Smooth muscle cell (in vitro differentiated cells): ENCODE data around the gene ARHGAP33. TPM values are rescaled to one million over a fixed set of nuclear protein-coding genes. Genes with fewer than 3 reads are reported as not detected.

Experiments
- DNase-seq: peaks from one replicate; lab custom pipeline; 2025; ENCODE audit not compliant: unreplicated experiment; lab: John Stamatoyannopoulos, UW
- H2AFZ ChIP-seq: fragments of 200-600 bp; sonication (generic); 2 replicates; pipeline ENCODE4 v1.6.0; 2016; ENCODE audit warnings: antibody characterized with exemption, low read depth, mild to moderate bottlenecking
- H3F3A ChIP-seq: fragments of 200-600 bp; sonication (generic); 2 replicates; pipeline ENCODE4 v1.6.0; 2017; ENCODE audit warnings: antibody characterized with exemption, low read depth
- H3K27ac ChIP-seq: fragments of 200-600 bp; sonication (generic); 2 replicates; pipeline ENCODE4 v1.5.1; 2016; ENCODE audit warnings: low read depth, mild to moderate bottlenecking
- H3K27me3 ChIP-seq: fragments of 200-600 bp; sonication (generic); 2 replicates; pipeline ENCODE4 v1.6.1; 2016; ENCODE audit warnings: low read depth, mild to moderate bottlenecking
- H3K36me3 ChIP-seq: fragments of 200-600 bp; sonication (generic); 2 replicates; pipeline ENCODE4 v1.5.1; 2016; ENCODE audit warnings: low read depth
- H3K4me1 ChIP-seq: fragments of 200-600 bp; sonication (generic); 2 replicates; pipeline ENCODE4 v1.5.1; 2016; ENCODE audit warnings: low read depth
- H3K4me2 ChIP-seq: fragments of 200-600 bp; sonication (generic); 2 replicates; pipeline ENCODE4 v1.6.0; 2016; ENCODE audit warnings: mild to moderate bottlenecking
- H3K4me3 ChIP-seq: fragments of 200-600 bp; sonication (generic); 2 replicates; pipeline ENCODE4 v1.5.1; 2016; ENCODE audit warnings: mild to moderate bottlenecking
- H3K79me2 ChIP-seq: fragments of 200-600 bp; sonication (generic); 2 replicates; pipeline ENCODE4 v1.6.0; 2016; ENCODE audit warnings: low read depth, mild to moderate bottlenecking
- H3K9ac ChIP-seq: fragments of 200-600 bp; sonication (generic); 2 replicates; pipeline ENCODE4 v1.6.0; 2016; ENCODE audit warnings: low read depth
- H3K9me3 ChIP-seq: fragments of 200-600 bp; sonication (generic); replicated peaks from 2 replicates; pipeline ENCODE4 v1.5.1; 2016; ENCODE audit warnings: low read depth
- H4K20me1 ChIP-seq: fragments of 200-600 bp; sonication (generic); 2 replicates; pipeline ENCODE4 v1.6.0; 2016; ENCODE audit warnings: low read depth
- CTCF ChIP-seq: fragments of 200-600 bp; sonication (generic); IDR thresholded peaks from 2 replicates; pipeline ENCODE4 v1.5.1; 2017; ENCODE audit warnings: borderline replicate concordance, mild to moderate bottlenecking, antibody characterized with exemption; ENCODE audit not compliant: insufficient read depth, poor library complexity, severe bottlenecking
- WGBS: methylation state at CpG from one replicate; pipeline ENCODE4 v1.1.7; 2016; ENCODE audit warnings: low lambda C conversion rate; 5-methylcytosine and 5-hydroxymethylcytosine counted together
- polyA plus RNA-seq: library from polyadenylated mRNA; unstranded; fragments of >200 nt; fragmentation: Nextera tagmentation; extraction: Ambion mirVana; gene quantifications from 2 replicates; pipeline ENCODE4 v1.2.1, GENCODE V29; 2016
- total RNA-seq: library from RNA; depleted of rRNA; stranded (reverse); fragments of >200 nt; gene quantifications from 2 replicates; pipeline ENCODE4 v1.2.3, GENCODE V29; 2014

The ARHGAP33 gene
- total and polyA plus RNA-seq, 2 experiments from 2014 or later: 5.3 to 5.7 TPM

GRCh38 chr19:35785339-35785627 is 9.9 kb downstream of the ARHGAP33 start:
- Histone ChIP-seq H3K4me2 (no peak overlapping the region), H2AFZ (no peak overlapping the region), H3F3A (no peaks in the 10 kb centered on the region), H3K9ac (no peak overlapping the region), H3K27ac (no peak overlapping the region), H4K20me1 (no peaks in the 10 kb centered on the region), H3K36me3 (no peaks in the 10 kb centered on the region), H3K9me3 (no peaks in the 10 kb centered on the region), H3K27me3 (no peaks in the 10 kb centered on the region), H3K4me3 (no peak overlapping the region), H3K4me1 (no peaks in the 10 kb centered on the region), H3K79me2 (no peaks in the 10 kb centered on the region)
- 78% methylated on average over 10 of the region's 10 CpGs for WGBS
- DNase-seq: no peak
- no peak for TF ChIP-seq CTCF

DNA sequence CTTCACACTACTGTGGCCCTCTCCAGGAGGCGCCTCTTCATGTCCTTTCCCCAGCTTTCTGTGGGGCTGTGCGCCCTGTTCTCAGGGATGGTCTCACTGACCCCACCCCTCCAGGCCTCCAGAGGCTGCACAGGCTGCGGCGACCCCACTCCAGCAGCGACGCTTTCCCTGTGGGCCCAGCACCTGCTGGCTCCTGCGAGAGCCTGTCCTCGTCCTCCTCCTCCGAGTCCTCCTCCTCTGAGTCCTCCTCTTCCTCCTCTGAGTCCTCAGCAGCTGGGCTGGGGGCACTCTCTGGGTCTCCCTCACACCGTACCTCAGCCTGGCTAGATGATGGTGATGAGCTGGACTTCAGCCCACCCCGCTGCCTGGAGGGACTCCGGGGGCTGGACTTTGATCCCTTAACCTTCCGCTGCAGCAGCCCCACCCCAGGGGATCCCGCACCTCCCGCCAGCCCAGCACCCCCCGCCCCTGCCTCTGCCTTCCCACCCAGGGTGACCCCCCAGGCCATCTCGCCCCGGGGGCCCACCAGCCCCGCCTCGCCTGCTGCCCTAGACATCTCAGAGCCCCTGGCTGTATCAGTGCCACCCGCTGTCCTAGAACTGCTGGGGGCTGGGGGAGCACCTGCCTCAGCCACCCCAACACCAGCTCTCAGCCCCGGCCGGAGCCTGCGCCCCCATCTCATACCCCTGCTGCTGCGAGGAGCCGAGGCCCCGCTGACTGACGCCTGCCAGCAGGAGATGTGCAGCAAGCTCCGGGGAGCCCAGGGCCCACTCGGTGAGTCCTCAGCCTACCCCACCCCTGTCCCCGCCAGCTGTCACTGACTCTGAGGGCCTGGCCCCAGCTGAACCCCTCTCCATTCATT is 11.2 kb downstream of the ARHGAP33 start:
- Histone ChIP-seq H2AFZ (no peak overlapping the region), H3K9me3 (no peaks in the 10 kb centered on the region), H3K4me2 (no peak overlapping the region), H3K36me3 (no peaks in the 10 kb centered on the region), H3K27me3 (no peaks in the 10 kb centered on the region), H3K4me3 (no peak overlapping the region), H3K4me1 (no peaks in the 10 kb centered on the region), H3K79me2 (no peaks in the 10 kb centered on the region), H4K20me1 (no peaks in the 10 kb centered on the region), H3K9ac (no peak overlapping the region), H3K27ac (no peak overlapping the region), H3F3A (no peaks in the 10 kb centered on the region)
- no peak for TF ChIP-seq CTCF
- WGBS: 97% methylated on average over 18 of the region's 31 CpGs
- no peak for DNase-seq

DNA sequence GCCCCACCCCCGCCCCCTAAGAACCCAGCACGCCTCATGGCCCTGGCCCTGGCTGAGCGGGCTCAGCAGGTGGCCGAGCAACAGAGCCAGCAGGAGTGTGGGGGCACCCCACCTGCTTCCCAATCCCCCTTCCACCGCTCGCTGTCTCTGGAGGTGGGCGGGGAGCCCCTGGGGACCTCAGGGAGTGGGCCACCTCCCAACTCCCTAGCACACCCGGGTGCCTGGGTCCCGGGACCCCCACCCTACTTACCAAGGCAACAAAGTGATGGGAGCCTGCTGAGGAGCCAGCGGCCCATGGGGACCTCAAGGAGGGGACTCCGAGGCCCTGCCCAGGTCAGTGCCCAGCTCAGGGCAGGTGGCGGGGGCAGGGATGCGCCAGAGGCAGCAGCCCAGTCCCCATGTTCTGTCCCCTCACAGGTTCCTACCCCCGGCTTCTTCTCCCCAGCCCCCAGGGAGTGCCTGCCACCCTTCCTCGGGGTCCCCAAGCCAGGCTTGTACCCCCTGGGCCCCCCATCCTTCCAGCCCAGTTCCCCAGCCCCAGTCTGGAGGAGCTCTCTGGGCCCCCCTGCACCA is 11.9 kb downstream of the ARHGAP33 start:
- H4K20me1 ChIP-seq: no peaks in the 10 kb centered on the region
- WGBS: 93% methylated on average over 13 of the region's 15 CpGs
- H3F3A ChIP-seq: no peaks in the 10 kb centered on the region
- H3K4me2 ChIP-seq: no peak overlapping the region
- no peaks in the 10 kb centered on the region for H3K9me3 ChIP-seq
- H3K9ac ChIP-seq: no peak overlapping the region
- no peaks in the 10 kb centered on the region for H3K36me3 ChIP-seq
- H2AFZ ChIP-seq: no peak overlapping the region
- no peak overlapping the region for H3K4me3 ChIP-seq
- DNase-seq: no peak
- H3K4me1 ChIP-seq: no peaks in the 10 kb centered on the region
- H3K27ac ChIP-seq: no peak overlapping the region
- H3K27me3 ChIP-seq: no peaks in the 10 kb centered on the region
- H3K79me2 ChIP-seq: no peaks in the 10 kb centered on the region
- no peak for TF ChIP-seq CTCF
